Pancreas (tissue), 10 donors: ENCODE measurements around the gene PTPN14. TPM values are rescaled to one million over a fixed set of nuclear protein-coding genes. Genes with fewer than 3 reads are reported as not detected.

Experiments used
- ATAC-seq, 4 donors: fragments of 200-7000 bp; cut with Tn5 transposase; one replicate each; pipeline versions ENCODE4 v1.8.0 to v1.9.1; 2020; ENCODE audit warnings: mild to moderate bottlenecking in 4 of 4, moderate library complexity in 4 of 4
- DNase-seq, 6 donors: peaks; one replicate each; pipeline ENCODE4 v3.0.0-alpha.2; 2020
- FAIRE-seq: peaks from 2 replicates; lab custom pipeline; 2012; peaks lifted over from hg19 to GRCh38; lab: Jason Lieb, UNC
- H3K27ac ChIP-seq, 4 donors: fragments of 200-600 bp; sonication (generic); 1 replicate in 3 of 4; 2 replicates in 1 of 4; pipeline versions ENCODE4 v1.5.0 to v1.8.0; 2020
- H3K27me3 ChIP-seq, 4 donors: fragments of 200-600 bp; one replicate each; pipeline ENCODE4 v1.8.0; 2021
- H3K36me3 ChIP-seq, 3 donors: fragments of 200-600 bp; sonication (generic) in 1 of 3; one replicate each; pipeline versions ENCODE4 v1.5.0 to v1.8.0; 2020 to 2021
- H3K4me1 ChIP-seq, 3 donors: fragments of 200-600 bp; one replicate each; pipeline ENCODE4 v1.8.0; 2021
- H3K4me3 ChIP-seq, 4 donors: fragments of 200-600 bp; sonication (generic) in 2 of 4; one replicate each; pipeline versions ENCODE4 v1.5.0 to v1.8.0; 2020 to 2021
- H3K9me3 ChIP-seq, 4 donors: fragments of 200-600 bp; one replicate each; pipeline ENCODE4 v1.8.0; 2021
- CTCF ChIP-seq, 4 donors: fragments of 200-600 bp; sonication (generic) in 3 of 4; IDR thresholded peaks; one replicate each; pipeline versions ENCODE4 v1.5.0 to v1.8.0; 2021; ENCODE audit warnings: antibody characterized with exemption in 4 of 4
- WGBS, 2 donors: extraction: QIAGEN DNeasy Blood & Tissue Kit; methylation state at CpG; one replicate each; pipeline ENCODE4 v1.1.7; 2013; 5-methylcytosine and 5-hydroxymethylcytosine counted together
- intact Hi-C, 3 donors: fragments of 100-400 bp; cut with DNase I; formaldehyde crosslinking; loops; one replicate each; pipeline versions ENCODE4 v1.11.1 to v1.14.2; 2022
- polyA plus RNA-seq, 2 donors: library from polyadenylated mRNA; stranded (reverse); fragments of 200-250 nt; gene quantifications; one replicate each; pipeline ENCODE4 v1.2.3, GENCODE V29; 2013
- total RNA-seq, 6 donors: library from RNA; stranded (reverse); fragmentation: NEBNext Ultra II Directional in 4 of 6; extraction: Animal tissue kit (Norgen Biotek cat#: 25700) in 4 of 6; gene quantifications; one replicate each; pipeline versions ENCODE4 v1.2.1 to v1.2.4, GENCODE V29; 2021 to 2023
- donor health status: healthy with polysubstance abuse.
- donor health status: DM: no; HTN: no; CAD: no; lungs with moderate emphysema.
- donor health status: DM: no; HTN: no; CAD: no.
- donor health status: control.
- donor health status: control.
- donor health status: Bipolar disorder and iron deficiency.
- donor health status: DM: yes; HTN: yes; CAD: no.
- donor health status: DM: no; HTN: no; CAD: no.
- donor health status: DM: no; HTN: no; CAD: no.
- donor health status: DM: yes; HTN: yes; CAD: no.

PTPN14 gene
- total and polyA plus RNA-seq, 8 donors = 1.9 to 17.5 (median 11.5) TPM

- no peaks in the 10 kb centered on the region for H3K9me3 ChIP-seq
- no peak for TF ChIP-seq CTCF (IDR thresholded peaks at IDR 0.05)
- H3K27ac ChIP-seq = peak overlapping the region; percentile 90 to 97 (median 96)
- peak; percentile 38 to 56 (median 49) for ATAC-seq
- H3K27me3 ChIP-seq = no peaks in the 10 kb centered on the region
- FAIRE-seq = no peak
- WGBS, 2 donors = 0 to 1% methylated on average over 56 to 57 of the region's 57 CpGs
- H3K4me3 ChIP-seq = peak overlapping the region; percentile 53 to 90 (median 71)
- H3K4me1 ChIP-seq = peaks cover 15 to 28% (median 15%) of the 10 kb centered on the region in 3 donors
- H3K36me3 ChIP-seq = no peaks in the 10 kb centered on the region
- DNase-seq = peak; percentile 47 to 87 (median 66)
- intact Hi-C loops = no loop called here
Observed at GRCh38 chr1:214550857-214551435, 456 bp downstream of the PTPN14 start.

- H3K36me3 ChIP-seq = no peaks in the 10 kb centered on the region
- 29 to 31% methylated on average over 24 of the region's 24 CpGs for WGBS, 2 donors
- peak overlapping the region; percentile 90 to 97 (median 96) for H3K27ac ChIP-seq
- no peak for TF ChIP-seq CTCF (IDR thresholded peaks at IDR 0.05)
- intact Hi-C loops = no loop called here
- peaks cover 15 to 28% (median 15%) of the 10 kb centered on the region in 3 donors for H3K4me1 ChIP-seq
- no peaks in the 10 kb centered on the region for H3K9me3 ChIP-seq
- FAIRE-seq (no peak), DNase-seq (peak in 2 of 6 donors; percentile 19 to 40), ATAC-seq (no peak)
- peak overlapping the region; percentile 53 to 90 (median 71) for H3K4me3 ChIP-seq
- H3K27me3 ChIP-seq = no peaks in the 10 kb centered on the region
Observed at GRCh38 chr1:214550013-214550856, 1.2 kb downstream of the PTPN14 start.

- intact Hi-C loops = no loop called here
- no peaks in the 10 kb centered on the region for H3K27me3 ChIP-seq
- ATAC-seq (no peak), DNase-seq (no peak), FAIRE-seq (no peak)
- H3K27ac ChIP-seq = no peak overlapping the region
- H3K4me1 ChIP-seq = peaks cover 15 to 28% (median 15%) of the 10 kb centered on the region in 3 donors
- H3K9me3 ChIP-seq = no peaks in the 10 kb centered on the region
- no peak for TF ChIP-seq CTCF (IDR thresholded peaks at IDR 0.05)
- whole genome bisulfite sequencing, 2 donors = 63 to 66% methylated on average over 7 of the region's 7 CpGs
- H3K4me3 ChIP-seq = peak overlapping the region in 2 of 4 donors; percentile 68 to 74
- no peaks in the 10 kb centered on the region for H3K36me3 ChIP-seq
Observed at GRCh38 chr1:214549604-214550003, 1.8 kb downstream of the PTPN14 start.

GRCh38 chr1:214548988-214549387 lies 2.4 kb downstream of the PTPN14 start:
- peak in 2 of 6 donors; percentile 42 to 54 for DNase-seq
- Histone ChIP-seq H3K27me3 (no peaks in the 10 kb centered on the region), H3K36me3 (no peaks in the 10 kb centered on the region), H3K27ac (no peak overlapping the region), H3K4me1 (peaks cover 15 to 28% (median 15%) of the 10 kb centered on the region in 3 donors), H3K9me3 (no peaks in the 10 kb centered on the region), H3K4me3 (peak overlapping the region in 2 of 4 donors; percentile 68 to 74)
- intact Hi-C loops = no loop called here
- 56 to 63% methylated on average over 2 of the region's 2 CpGs for WGBS, 2 donors
- FAIRE-seq = no peak
- no peak for TF ChIP-seq CTCF (IDR thresholded peaks at IDR 0.05)
- ATAC-seq = no peak
